Naive thymus-derived CD8-positive, alpha-beta T cell (primary cell): ENCODE measurements around the gene NAP1L4. TPM values are rescaled to one million over a fixed set of nuclear protein-coding genes. Genes with fewer than 3 reads are reported as not detected.

Experiments used
- ATAC-seq, 2 donors: fragments of 150-1000 bp; cut with Tn5 transposase in 1 of 2; sonication (Bioruptor Pico), chemical (Tn5 transposase) in 1 of 2; 1 replicate in 1 of 2; 2 replicates in 1 of 2; pipeline ENCODE4 v1.10.0; 2021; ENCODE audit warnings: mild to moderate bottlenecking in 2 of 2, moderate library complexity in 2 of 2
- POLR2A ChIA-PET: fragments of 350-600 bp; sonication (Branson Sonifier 250); formaldehyde crosslinking; loops from one replicate; lab custom pipeline; 2021; ENCODE audit warnings: antibody characterized with exemption; lab: Charles Lee
- DNase-seq, 10 donors: peaks; one replicate each; pipeline versions ENCODE4 v3.0.0 to v3.0.0-alpha.2; 2020 to 2022
- H3K27ac Mint-ChIP-seq, 10 donors: one replicate each; pipeline ENCODE4 v1.8.0; 2020 to 2022; ENCODE audit warnings: mild to moderate bottlenecking in 10 of 10, mixed read lengths in 10 of 10, moderate library complexity in 4 of 10, inconsistent platforms in 1 of 10
- H3K27me3 Mint-ChIP-seq, 5 donors: one replicate each; pipeline ENCODE4 v1.8.0; 2021 to 2022; ENCODE audit warnings: mixed read lengths in 5 of 5
- H3K36me3 Mint-ChIP-seq, 3 donors: one replicate each; pipeline ENCODE4 v1.8.0; 2020 to 2022; ENCODE audit warnings: mixed read lengths in 3 of 3, mild to moderate bottlenecking in 2 of 3, inconsistent platforms in 1 of 3
- H3K4me1 Mint-ChIP-seq, 4 donors: one replicate each; pipeline ENCODE4 v1.8.0; 2021 to 2022; ENCODE audit warnings: mixed read lengths in 4 of 4
- H3K4me3 Mint-ChIP-seq, 10 donors: one replicate each; pipeline ENCODE4 v1.8.0; 2020 to 2022; ENCODE audit warnings: mild to moderate bottlenecking in 10 of 10, mixed read lengths in 10 of 10, moderate library complexity in 6 of 10, inconsistent platforms in 1 of 10
- H3K9me3 Mint-ChIP-seq, 9 donors: one replicate each; pipeline ENCODE4 v1.8.0; 2020 to 2022; ENCODE audit warnings: mixed read lengths in 9 of 9, mild to moderate bottlenecking in 3 of 9, inconsistent platforms in 1 of 9, moderate library complexity in 1 of 9
- polyA plus RNA-seq, 3 donors: library from polyadenylated mRNA; unstranded; fragments of 300-500 nt; fragmentation: Illumina TruSeq; gene quantifications; one replicate each; pipeline ENCODE4 v1.2.3, GENCODE V29; 2021
- total RNA-seq, 8 experiments: library from RNA in 2 of 8; stranded (reverse) in 2 of 8; gene quantifications; one replicate each; pipeline ENCODE4 v1.2.3 and lab custom pipeline; 2021 to 2026

The NAP1L4 gene
- total and polyA plus RNA-seq, 5 experiments from 2014 or later: 169 to 471 (median 207) TPM

GRCh38 chr11:3010004-3010403 lies 17.9 kb upstream of the NAP1L4 start:
- peaks cover 22 to 91% (median 64%) of the 10 kb centered on the region in 4 donors for H3K4me1 Mint-ChIP-seq
- no peaks in the 10 kb centered on the region for H3K9me3 Mint-ChIP-seq
- peak overlapping the region in 5 of 10 donors; percentile 14 to 93 (median 26) for H3K4me3 Mint-ChIP-seq
- DNase-seq (no peak), ATAC-seq (no peak)
- peak overlapping the region in 9 of 10 donors; percentile 43 to 90 (median 82) for H3K27ac Mint-ChIP-seq
- H3K27me3 Mint-ChIP-seq: no peaks in the 10 kb centered on the region
- H3K36me3 Mint-ChIP-seq: peaks cover 0 to 32% (median 3%) of the 10 kb centered on the region in 3 donors
- POLR2A ChIA-PET: interaction anchor here (12.3 kb wide), 1 partner anchor 18 kb away, joined by 457 read pairs; the partner anchor contains the start of gene NAP1L4

- peak overlapping the region in 5 of 10 donors; percentile 14 to 93 (median 28) for H3K4me3 Mint-ChIP-seq
- H3K9me3 Mint-ChIP-seq: no peaks in the 10 kb centered on the region
- ATAC-seq (no peak), DNase-seq (no peak)
- peaks cover 21 to 89% (median 60%) of the 10 kb centered on the region in 4 donors for H3K4me1 Mint-ChIP-seq
- H3K27ac Mint-ChIP-seq: peak overlapping the region in 8 of 10 donors; percentile 43 to 90 (median 76)
- H3K27me3 Mint-ChIP-seq: no peaks in the 10 kb centered on the region
- POLR2A ChIA-PET: interaction anchor here (12.3 kb wide), 1 partner anchor 17 kb away, joined by 457 read pairs; the partner anchor contains the start of gene NAP1L4
- peaks cover 0 to 35% (median 3%) of the 10 kb centered on the region in 3 donors for H3K36me3 Mint-ChIP-seq
Observed at GRCh38 chr11:3009481-3009880, 17.4 kb upstream of the NAP1L4 start.

GRCh38 chr11:3008746-3009336 lies 16.7 kb upstream of the NAP1L4 start:
- POLR2A ChIA-PET: interaction anchor here (2.9 to 12.3 kb wide), 2 partner anchors 13 to 17 kb away, joined by 20 to 457 read pairs; partner anchors contain the start of gene NAP1L4
- Mint-ChIP-seq H3K27me3 (no peaks in the 10 kb centered on the region), H3K36me3 (peaks cover 0 to 41% (median 3%) of the 10 kb centered on the region in 3 donors), H3K4me3 (peak overlapping the region in 5 of 10 donors; percentile 8 to 93 (median 41)), H3K4me1 (peaks cover 20 to 90% (median 60%) of the 10 kb centered on the region in 4 donors), H3K27ac (peak overlapping the region; percentile 49 to 94 (median 76)), H3K9me3 (no peaks in the 10 kb centered on the region)
- DNase-seq (peak in 1 of 10 donors; percentile 42), ATAC-seq (no peak)

GRCh38 chr11:3007404-3008010 lies 15.4 kb upstream of the NAP1L4 start:
- H3K9me3 Mint-ChIP-seq: no peaks in the 10 kb centered on the region
- H3K27ac Mint-ChIP-seq: peak overlapping the region in 9 of 10 donors; percentile 35 to 95 (median 94)
- POLR2A ChIA-PET: interaction anchor here (1.2 to 12.3 kb wide), 9 partner anchors 7 to 115 kb away, joined by 3 to 457 read pairs (median 7); partner anchors contain the start of genes CARS1 and NAP1L4
- H3K36me3 Mint-ChIP-seq: peaks cover 0 to 55% (median 12%) of the 10 kb centered on the region in 3 donors
- ATAC-seq (peak in 1 of 2 donors; percentile 25), DNase-seq (no peak)
- H3K27me3 Mint-ChIP-seq: no peaks in the 10 kb centered on the region
- peaks cover 23 to 92% (median 57%) of the 10 kb centered on the region in 4 donors for H3K4me1 Mint-ChIP-seq
- peak overlapping the region in 9 of 10 donors; percentile 84 to 93 (median 92) for H3K4me3 Mint-ChIP-seq

GRCh38 chr11:3006505-3007260 lies 14.6 kb upstream of the NAP1L4 start:
- Mint-ChIP-seq H3K36me3 (peaks cover 0 to 57% (median 15%) of the 10 kb centered on the region in 3 donors), H3K27ac (peak overlapping the region in 9 of 10 donors; percentile 63 to 95 (median 94)), H3K4me3 (peak overlapping the region; percentile 84 to 93 (median 92)), H3K9me3 (no peaks in the 10 kb centered on the region), H3K27me3 (no peaks in the 10 kb centered on the region), H3K4me1 (peaks cover 23 to 87% (median 57%) of the 10 kb centered on the region in 4 donors)
- DNase-seq (peak; percentile 38 to 91 (median 72)), ATAC-seq (peak; percentile 97 to 99)
- POLR2A ChIA-PET: interaction anchor here (0.6 to 12.3 kb wide), 12 partner anchors 8 to 114 kb away, joined by 3 to 457 read pairs (median 6); partner anchors contain the start of genes CARS1 and NAP1L4

- Mint-ChIP-seq H3K27ac (peak overlapping the region in 7 of 10 donors; percentile 10 to 81 (median 41)), H3K4me1 (peaks cover 17 to 70% (median 45%) of the 10 kb centered on the region in 4 donors), H3K9me3 (no peaks in the 10 kb centered on the region), H3K36me3 (peaks cover 0 to 62% (median 21%) of the 10 kb centered on the region in 3 donors), H3K27me3 (no peaks in the 10 kb centered on the region), H3K4me3 (peak overlapping the region in 6 of 10 donors; percentile 6 to 93 (median 28))
- ATAC-seq (no peak), DNase-seq (no peak)
- POLR2A ChIA-PET: interaction anchor here (1.0 to 5.3 kb wide), 2 partner anchors 10 to 22 kb away, joined by 6 to 56 read pairs; no protein-coding TSS in a partner anchor
Observed at GRCh38 chr11:3004481-3004880, 12.4 kb upstream of the NAP1L4 start.

- Mint-ChIP-seq H3K4me1 (peaks cover 11 to 61% (median 40%) of the 10 kb centered on the region in 4 donors), H3K9me3 (no peaks in the 10 kb centered on the region), H3K27ac (peak overlapping the region in 7 of 10 donors; percentile 22 to 81 (median 64)), H3K36me3 (peaks cover 0 to 57% (median 22%) of the 10 kb centered on the region in 3 donors), H3K4me3 (peak overlapping the region in 6 of 10 donors; percentile 10 to 93 (median 24)), H3K27me3 (no peaks in the 10 kb centered on the region)
- POLR2A ChIA-PET: interaction anchor here (1.2 to 5.3 kb wide), 3 partner anchors 10 to 11 kb away, joined by 3 to 56 read pairs (median 12); partner anchors contain the start of gene NAP1L4
- DNase-seq (no peak), ATAC-seq (no peak)
Observed at GRCh38 chr11:3003396-3004231, 11.5 kb upstream of the NAP1L4 start.

GRCh38 chr11:3002871-3003270 lies 10.7 kb upstream of the NAP1L4 start:
- POLR2A ChIA-PET: interaction anchor here (1.2 to 5.3 kb wide), 3 partner anchors 10 to 12 kb away, joined by 3 to 56 read pairs (median 12); partner anchors contain the start of gene NAP1L4
- ATAC-seq: no peak
- Mint-ChIP-seq H3K4me3 (peak overlapping the region in 3 of 10 donors; percentile 16 to 93 (median 36)), H3K27me3 (no peaks in the 10 kb centered on the region), H3K4me1 (peaks cover 12 to 56% (median 36%) of the 10 kb centered on the region in 4 donors), H3K27ac (peak overlapping the region in 6 of 10 donors; percentile 14 to 79 (median 42)), H3K9me3 (no peaks in the 10 kb centered on the region), H3K36me3 (peaks cover 0 to 55% (median 22%) of the 10 kb centered on the region in 3 donors)
- DNase-seq: no peak

GRCh38 chr11:3002351-3002861 lies 10.3 kb upstream of the NAP1L4 start:
- Mint-ChIP-seq H3K9me3 (no peaks in the 10 kb centered on the region), H3K4me3 (peak overlapping the region in 1 of 10 donors; percentile 36), H3K36me3 (peaks cover 0 to 55% (median 22%) of the 10 kb centered on the region in 3 donors), H3K27ac (peak overlapping the region in 4 of 10 donors; percentile 35 to 79 (median 42)), H3K4me1 (peaks cover 12 to 51% (median 33%) of the 10 kb centered on the region in 4 donors), H3K27me3 (no peaks in the 10 kb centered on the region)
- DNase-seq (no peak), ATAC-seq (no peak)
- POLR2A ChIA-PET: interaction anchor here (1.2 to 1.7 kb wide), 6 partner anchors 9 to 26 kb away, joined by 3 to 12 read pairs (median 4); partner anchors contain the start of gene NAP1L4

- peaks cover 0 to 55% (median 22%) of the 10 kb centered on the region in 3 donors for H3K36me3 Mint-ChIP-seq
- H3K9me3 Mint-ChIP-seq: no peaks in the 10 kb centered on the region
- peaks cover 12 to 43% (median 26%) of the 10 kb centered on the region in 4 donors for H3K4me1 Mint-ChIP-seq
- no peaks in the 10 kb centered on the region for H3K27me3 Mint-ChIP-seq
- POLR2A ChIA-PET: interaction anchor here (1.2 to 1.7 kb wide), 4 partner anchors 11 to 25 kb away, joined by 3 to 6 read pairs (median 4); no protein-coding TSS in a partner anchor
- H3K27ac Mint-ChIP-seq: peak overlapping the region in 6 of 10 donors; percentile 19 to 87 (median 44)
- ATAC-seq: no peak
- H3K4me3 Mint-ChIP-seq: no peak overlapping the region
- DNase-seq: no peak
Observed at GRCh38 chr11:3001496-3001895, 9.4 kb upstream of the NAP1L4 start.
